Fibroblast of lung (primary cell): ENCODE data around the gene ADRB2.

Experiments used
- EZH2 ChIP-seq: IDR thresholded peaks from 2 replicates; pipeline ENCODE4 v1.5.1; 2012; ENCODE audit warnings: low read length, control low read depth, mild to moderate bottlenecking; ENCODE audit errors: missing control alignments
- TF ChIP-seq, protein P1 (sequence below), 2 donors: IDR thresholded peaks in 1 of 2; conservative IDR thresholded peaks in 1 of 2; 1 replicate in 1 of 2; 2 replicates in 1 of 2; pipeline ENCODE4 v1.5.1; 2011 to 2012; ENCODE audit warnings: low read length in 2 of 2, control low read depth in 1 of 2, inconsistent platforms in 1 of 2, low read depth in 1 of 2, mild to moderate bottlenecking in 1 of 2

DNA sequence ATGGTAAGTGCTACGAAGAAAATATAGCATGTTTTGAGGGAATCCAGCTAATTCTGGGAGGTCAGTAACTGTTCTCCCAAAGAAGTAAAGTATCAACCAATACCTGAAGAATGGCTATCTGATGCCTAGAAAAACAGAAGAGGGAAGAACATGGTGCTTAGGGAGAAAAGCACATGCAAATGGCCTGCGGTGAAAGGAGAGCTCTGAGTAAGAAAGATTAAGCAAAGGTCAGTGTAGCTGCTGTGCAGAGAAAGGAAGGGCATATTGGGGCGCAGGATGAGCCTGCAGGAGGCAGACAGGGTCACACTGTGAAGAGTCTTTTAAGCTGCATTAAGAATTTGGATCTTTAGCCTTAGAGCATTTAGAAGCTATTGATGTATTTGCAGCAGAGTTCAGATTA is 11.0 kb downstream of the ADRB2 start:
- TF ChIP-seq, protein P1, sequence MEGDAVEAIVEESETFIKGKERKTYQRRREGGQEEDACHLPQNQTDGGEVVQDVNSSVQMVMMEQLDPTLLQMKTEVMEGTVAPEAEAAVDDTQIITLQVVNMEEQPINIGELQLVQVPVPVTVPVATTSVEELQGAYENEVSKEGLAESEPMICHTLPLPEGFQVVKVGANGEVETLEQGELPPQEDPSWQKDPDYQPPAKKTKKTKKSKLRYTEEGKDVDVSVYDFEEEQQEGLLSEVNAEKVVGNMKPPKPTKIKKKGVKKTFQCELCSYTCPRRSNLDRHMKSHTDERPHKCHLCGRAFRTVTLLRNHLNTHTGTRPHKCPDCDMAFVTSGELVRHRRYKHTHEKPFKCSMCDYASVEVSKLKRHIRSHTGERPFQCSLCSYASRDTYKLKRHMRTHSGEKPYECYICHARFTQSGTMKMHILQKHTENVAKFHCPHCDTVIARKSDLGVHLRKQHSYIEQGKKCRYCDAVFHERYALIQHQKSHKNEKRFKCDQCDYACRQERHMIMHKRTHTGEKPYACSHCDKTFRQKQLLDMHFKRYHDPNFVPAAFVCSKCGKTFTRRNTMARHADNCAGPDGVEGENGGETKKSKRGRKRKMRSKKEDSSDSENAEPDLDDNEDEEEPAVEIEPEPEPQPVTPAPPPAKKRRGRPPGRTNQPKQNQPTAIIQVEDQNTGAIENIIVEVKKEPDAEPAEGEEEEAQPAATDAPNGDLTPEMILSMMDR (conservative IDR thresholded peaks at IDR 0.05 in 1 of 2, IDR thresholded peaks at IDR 0.05 in 1 of 2; ENCODE audit: low read depth in 1 of 2, low read length in 2 of 2) = no peak
- no peak for TF ChIP-seq EZH2
